GM12872 (cell line): Measurements from ENCODE around the gene IRAK1.

Experiments used
- TF ChIP-seq, protein P1 (sequence below): IDR thresholded peaks from 3 replicates; pipeline ENCODE4 v1.5.1; 2011; ENCODE audit warnings: low read depth, mild to moderate bottlenecking, low read length, moderate library complexity; ENCODE audit not compliant: insufficient read depth

IRAK1 gene

DNA sequence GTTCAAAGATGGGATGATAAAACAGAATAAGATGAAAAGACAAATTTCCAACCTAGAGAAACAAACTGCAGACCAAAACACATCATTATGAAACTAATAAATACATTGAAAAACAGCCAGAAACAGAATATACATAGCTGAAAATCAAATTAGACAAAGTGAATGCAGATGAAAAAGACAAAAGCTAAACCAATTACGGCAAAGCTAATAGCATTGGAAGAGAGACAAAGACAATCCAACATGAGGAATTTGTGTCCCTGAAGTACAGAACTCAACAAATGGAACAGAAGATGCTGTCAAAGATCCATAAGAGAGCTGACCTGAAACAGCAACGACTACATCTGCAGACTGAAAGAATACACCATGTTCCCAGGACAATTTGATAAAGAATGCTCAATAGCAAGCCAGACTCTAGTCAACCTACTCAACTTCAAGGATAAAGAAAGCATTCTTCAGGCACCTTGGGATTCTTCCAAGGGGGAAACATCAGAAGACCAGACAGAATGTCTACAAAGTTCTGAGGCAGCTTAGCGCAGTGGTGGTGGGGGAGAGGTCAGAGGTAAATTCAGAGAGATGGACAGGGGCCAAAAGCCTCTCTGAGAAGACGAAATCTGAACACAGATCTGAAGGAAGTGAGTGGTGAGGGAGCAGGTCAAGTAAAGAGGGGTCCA is 27.4 kb upstream of the IRAK1 start:
- TF ChIP-seq, protein P1, sequence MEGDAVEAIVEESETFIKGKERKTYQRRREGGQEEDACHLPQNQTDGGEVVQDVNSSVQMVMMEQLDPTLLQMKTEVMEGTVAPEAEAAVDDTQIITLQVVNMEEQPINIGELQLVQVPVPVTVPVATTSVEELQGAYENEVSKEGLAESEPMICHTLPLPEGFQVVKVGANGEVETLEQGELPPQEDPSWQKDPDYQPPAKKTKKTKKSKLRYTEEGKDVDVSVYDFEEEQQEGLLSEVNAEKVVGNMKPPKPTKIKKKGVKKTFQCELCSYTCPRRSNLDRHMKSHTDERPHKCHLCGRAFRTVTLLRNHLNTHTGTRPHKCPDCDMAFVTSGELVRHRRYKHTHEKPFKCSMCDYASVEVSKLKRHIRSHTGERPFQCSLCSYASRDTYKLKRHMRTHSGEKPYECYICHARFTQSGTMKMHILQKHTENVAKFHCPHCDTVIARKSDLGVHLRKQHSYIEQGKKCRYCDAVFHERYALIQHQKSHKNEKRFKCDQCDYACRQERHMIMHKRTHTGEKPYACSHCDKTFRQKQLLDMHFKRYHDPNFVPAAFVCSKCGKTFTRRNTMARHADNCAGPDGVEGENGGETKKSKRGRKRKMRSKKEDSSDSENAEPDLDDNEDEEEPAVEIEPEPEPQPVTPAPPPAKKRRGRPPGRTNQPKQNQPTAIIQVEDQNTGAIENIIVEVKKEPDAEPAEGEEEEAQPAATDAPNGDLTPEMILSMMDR = no peak

DNA sequence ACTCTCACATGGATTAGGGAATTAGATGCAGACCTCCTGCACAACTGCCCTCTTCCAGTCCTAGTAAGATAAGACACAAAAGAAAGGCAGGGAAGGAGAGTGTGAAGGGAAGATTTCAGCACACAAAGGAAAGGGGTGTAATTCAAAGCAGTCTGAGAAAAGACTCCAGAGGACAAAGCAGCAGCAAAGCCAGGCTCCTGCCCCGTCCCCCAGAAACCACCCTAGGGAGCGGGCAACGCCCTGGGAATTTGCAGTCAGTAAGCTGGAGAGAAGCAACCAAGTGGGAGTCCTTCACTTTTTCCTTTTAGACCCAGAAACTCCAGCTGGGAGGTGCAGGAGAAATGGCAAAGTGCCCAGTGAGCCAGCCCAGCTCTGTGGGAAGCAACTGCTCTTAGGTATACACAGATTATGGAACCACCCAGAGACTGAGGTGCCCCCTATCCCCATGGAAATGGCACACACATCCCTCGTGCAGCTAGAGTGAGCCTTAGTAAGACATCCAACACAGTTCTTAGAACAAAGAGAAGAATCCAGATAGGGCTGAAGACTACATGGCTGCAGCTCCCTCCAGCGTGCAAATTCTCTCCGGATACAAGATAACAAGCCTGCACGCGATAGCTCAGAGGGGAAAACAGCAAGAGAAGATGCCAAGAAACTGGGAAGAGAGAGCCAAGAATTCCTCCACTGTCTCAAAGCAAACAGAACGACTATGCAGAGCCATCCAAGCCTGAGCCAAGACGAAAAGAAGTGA is 26.5 kb upstream of the IRAK1 start:
- TF ChIP-seq, protein P1 = no peak

DNA sequence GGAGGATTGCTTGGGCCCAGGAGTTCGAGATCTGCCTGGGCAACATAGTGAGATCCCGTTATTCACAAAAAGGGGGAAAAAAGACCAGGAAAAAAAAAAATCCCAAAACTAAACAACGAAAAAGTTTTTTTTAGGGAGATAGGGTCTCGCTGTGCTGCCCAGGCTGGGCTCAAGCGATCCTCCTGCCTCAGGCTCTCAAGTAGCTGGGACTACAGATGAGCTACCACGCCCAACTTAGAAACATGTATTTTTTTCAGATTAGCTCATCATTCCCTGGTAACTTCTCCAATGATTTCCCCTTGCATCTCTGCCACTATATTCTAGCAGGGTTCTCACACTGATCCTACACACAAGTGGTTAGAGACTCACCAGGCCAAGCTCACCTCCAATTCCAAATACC is 24.4 kb upstream of the IRAK1 start:
- TF ChIP-seq, protein P1 = no peak

DNA sequence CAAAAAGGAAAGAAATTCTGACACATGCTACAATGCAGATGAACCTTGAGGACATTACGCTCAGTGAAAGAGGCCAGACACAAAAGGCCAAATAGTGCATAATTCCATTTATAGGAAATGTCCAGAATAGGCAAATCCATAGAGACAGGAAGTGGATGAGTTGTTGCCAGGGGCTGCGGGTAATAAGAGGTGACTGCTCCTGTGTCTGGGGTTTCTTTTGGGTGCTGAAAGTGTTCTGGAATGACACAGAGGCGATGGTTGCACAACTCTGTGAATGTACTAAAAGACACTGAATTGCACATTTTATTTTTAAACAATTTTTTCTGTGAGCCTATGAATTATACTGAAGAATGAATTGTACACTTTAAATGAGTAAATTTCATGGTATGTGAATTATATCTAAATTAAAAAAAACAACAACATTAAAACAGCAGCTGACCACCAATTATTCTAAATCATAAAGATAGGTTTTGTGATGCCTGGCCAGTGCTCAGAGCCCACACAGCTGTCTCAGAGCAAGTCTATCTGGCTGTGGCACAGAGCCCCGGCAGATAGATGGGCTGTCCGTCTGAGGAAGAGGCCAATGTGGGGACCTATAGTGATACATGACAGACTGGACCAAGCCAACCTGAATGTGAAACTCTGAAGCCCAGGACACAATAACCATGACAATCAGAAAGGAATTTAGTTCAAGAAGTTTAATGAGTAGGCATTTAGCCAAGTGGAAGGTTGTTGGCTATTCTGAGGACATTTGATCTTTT is 23.5 kb upstream of the IRAK1 start:
- TF ChIP-seq, protein P1 = no peak

DNA sequence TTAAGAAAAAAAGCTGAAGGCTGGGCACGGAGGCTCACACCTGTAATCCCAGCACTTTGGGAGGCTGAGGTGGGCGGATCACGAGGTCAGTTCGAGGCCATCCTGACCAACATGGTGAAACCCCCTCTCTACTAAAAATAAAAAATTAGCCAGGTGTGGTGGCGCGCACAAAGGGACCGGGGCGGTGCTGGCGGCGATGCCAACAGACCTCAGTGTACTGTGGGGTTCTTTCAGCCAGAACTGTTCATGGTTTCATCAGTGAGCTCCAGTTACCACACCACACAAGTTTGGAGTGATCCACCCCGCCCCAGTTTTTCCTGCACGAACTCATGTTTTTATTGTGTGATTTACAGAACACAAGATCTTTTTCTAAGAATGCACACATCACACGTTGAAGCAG is 21.2 kb upstream of the IRAK1 start:
- TF ChIP-seq, protein P1 = no peak

DNA sequence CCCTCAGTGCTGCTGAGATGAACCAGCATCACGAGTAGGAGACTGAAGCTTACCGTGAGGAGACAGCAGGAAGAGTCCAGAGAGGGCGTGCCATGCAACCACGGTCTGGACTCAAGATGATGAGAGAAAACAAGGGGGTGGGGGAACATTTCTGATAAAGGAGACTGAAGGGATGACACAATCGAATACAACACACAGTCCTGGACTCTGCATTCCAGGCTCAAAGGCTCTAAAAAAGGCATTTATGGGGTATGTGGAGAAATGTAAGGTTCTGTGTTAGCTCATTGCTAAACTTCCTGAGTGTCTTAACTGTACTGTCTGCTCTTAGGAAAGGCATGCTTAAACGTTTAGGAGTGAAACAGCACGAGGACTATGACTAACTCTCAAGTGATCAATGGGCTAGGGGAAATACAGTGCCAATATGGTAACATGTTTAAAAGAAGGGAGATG is 20.6 kb upstream of the IRAK1 start:
- TF ChIP-seq, protein P1 = no peak

DNA sequence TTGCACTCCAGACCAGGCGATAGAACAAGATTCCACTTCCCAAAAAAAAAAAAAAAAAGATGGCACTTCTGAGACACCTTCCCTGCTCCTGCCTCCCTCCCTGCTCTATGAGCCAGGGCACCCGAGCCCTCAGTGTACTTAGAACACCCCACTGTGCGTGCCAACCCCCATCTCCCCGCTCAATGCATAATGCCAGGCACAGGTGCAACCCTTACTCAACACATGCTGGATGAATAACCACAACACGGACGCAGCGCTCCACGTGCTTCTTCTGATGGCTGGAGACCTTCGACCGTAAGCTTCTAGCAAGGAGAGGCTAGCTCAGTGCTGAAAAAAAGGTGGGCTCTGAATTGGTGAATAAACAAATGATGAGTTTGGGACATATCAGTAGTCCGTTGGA is 19.9 kb upstream of the IRAK1 start:
- TF ChIP-seq, protein P1 = no peak
